ENCODE measurements around the gene OR3A2. TPM values are rescaled to one million over a fixed set of nuclear protein-coding genes. Genes with fewer than 3 reads are reported as not detected.
"Not testable (repeated sequence)": the region's sequence is repeated elsewhere in the genome, so short reads cannot be mapped to it uniquely, and the experiment has no call there.

Gene OR3A2
- total RNA-seq, 1 donor from 2014 or later, result 0.64 TPM

GRCh38 chr17:3389791-3390190 lies 3.7 kb upstream of the OR3A2 start:
- TF ChIP-seq CTCF (IDR thresholded peaks at IDR 0.05), result no peak
- peaks cover 6% of the 10 kb centered on the region for H3K9me3 Mint-ChIP-seq
- ChIA-PET CTCF (no interaction called here), POLR2A (no interaction called here)
- H3K4me3 Mint-ChIP-seq, result no peak overlapping the region
- no peaks in the 10 kb centered on the region for H3K36me3 Mint-ChIP-seq (ENCODE audit: low read depth)
- H3K27ac Mint-ChIP-seq, result no peak overlapping the region
- intact Hi-C loops (cut with micrococcal nuclease), result no loop called here
- ATAC-seq (ENCODE audit: low read depth) (no peak), DNase-seq (no peak)
- peaks cover 35% of the 10 kb centered on the region for H3K27me3 Mint-ChIP-seq
- H3K4me1 Mint-ChIP-seq, result no peaks in the 10 kb centered on the region

GRCh38 chr17:3381957-3382356 lies 4.2 kb downstream of the OR3A2 start:
- Mint-ChIP-seq H3K27me3 (peaks cover 37% of the 10 kb centered on the region), H3K4me3 (no peak overlapping the region), H3K27ac (no peak overlapping the region), H3K4me1 (no peaks in the 10 kb centered on the region), H3K36me3 (ENCODE audit: low read depth) (no peaks in the 10 kb centered on the region), H3K9me3 (no peaks in the 10 kb centered on the region)
- TF ChIP-seq CTCF (IDR thresholded peaks at IDR 0.05), result no peak
- ATAC-seq (ENCODE audit: low read depth) (no peak), DNase-seq (no peak)
- intact Hi-C loops (cut with micrococcal nuclease), result no loop called here
- POLR2A ChIA-PET, result no interaction called here
- CTCF ChIA-PET, result no interaction called here

GRCh38 chr17:3378321-3378720 lies 7.8 kb downstream of the OR3A2 start:
- ChIA-PET CTCF (no interaction called here), POLR2A (no interaction called here)
- ATAC-seq (ENCODE audit: low read depth) (no peak), DNase-seq (no peak)
- Mint-ChIP-seq H3K9me3 (peaks cover 12% of the 10 kb centered on the region), H3K4me1 (no peaks in the 10 kb centered on the region), H3K4me3 (no peak overlapping the region), H3K36me3 (ENCODE audit: low read depth) (no peaks in the 10 kb centered on the region), H3K27me3 (peaks cover 34% of the 10 kb centered on the region), H3K27ac (no peak overlapping the region)
- no peak for TF ChIP-seq CTCF (IDR thresholded peaks at IDR 0.05)
- intact Hi-C loops (cut with micrococcal nuclease), result no loop called here

GRCh38 chr17:3371167-3371566 lies 14.9 kb downstream of the OR3A2 start:
- CTCF ChIA-PET; ATAC-seq (ENCODE audit: low read depth); POLR2A ChIA-PET; H3K27ac Mint-ChIP-seq; H3K4me3 Mint-ChIP-seq; H3K36me3 Mint-ChIP-seq (ENCODE audit: low read depth); intact Hi-C loops (cut with micrococcal nuclease); H3K4me1 Mint-ChIP-seq; DNase-seq: not testable (repeated sequence)
- Mint-ChIP-seq H3K27me3 (peaks cover 19% of the 10 kb centered on the region), H3K9me3 (peaks cover 30% of the 10 kb centered on the region)

- CTCF ChIA-PET; ATAC-seq (ENCODE audit: low read depth); H3K36me3 Mint-ChIP-seq (ENCODE audit: low read depth); H3K27ac Mint-ChIP-seq; DNase-seq; intact Hi-C loops (cut with micrococcal nuclease); H3K9me3 Mint-ChIP-seq; POLR2A ChIA-PET; H3K4me3 Mint-ChIP-seq: not testable (repeated sequence)
- H3K27me3 Mint-ChIP-seq, result peaks cover 28% of the 10 kb centered on the region
- H3K4me1 Mint-ChIP-seq, result peaks cover 13% of the 10 kb centered on the region
Observed at GRCh38 chr17:3342782-3343181, 43.3 kb downstream of the OR3A2 start.

GRCh38 chr17:3335876-3336275 lies 50.2 kb downstream of the OR3A2 start:
- Mint-ChIP-seq H3K27me3 (peaks cover 11% of the 10 kb centered on the region), H3K9me3 (peaks cover 5% of the 10 kb centered on the region), H3K4me1 (peaks cover 13% of the 10 kb centered on the region), H3K27ac (no peak overlapping the region), H3K36me3 (ENCODE audit: low read depth) (no peaks in the 10 kb centered on the region), H3K4me3 (no peak overlapping the region)
- no peak for TF ChIP-seq CTCF (IDR thresholded peaks at IDR 0.05)
- POLR2A ChIA-PET, result no interaction called here
- ATAC-seq (ENCODE audit: low read depth) (no peak), DNase-seq (no peak)
- intact Hi-C loops (cut with micrococcal nuclease), result no loop called here
- CTCF ChIA-PET, result no interaction called here
